Measurements from ENCODE around the gene DES. TPM values are rescaled to one million over a fixed set of nuclear protein-coding genes. Genes with fewer than 3 reads are reported as not detected.

The DES gene
- total RNA-seq, 1 experiment from 2014 or later = not detected

DNA sequence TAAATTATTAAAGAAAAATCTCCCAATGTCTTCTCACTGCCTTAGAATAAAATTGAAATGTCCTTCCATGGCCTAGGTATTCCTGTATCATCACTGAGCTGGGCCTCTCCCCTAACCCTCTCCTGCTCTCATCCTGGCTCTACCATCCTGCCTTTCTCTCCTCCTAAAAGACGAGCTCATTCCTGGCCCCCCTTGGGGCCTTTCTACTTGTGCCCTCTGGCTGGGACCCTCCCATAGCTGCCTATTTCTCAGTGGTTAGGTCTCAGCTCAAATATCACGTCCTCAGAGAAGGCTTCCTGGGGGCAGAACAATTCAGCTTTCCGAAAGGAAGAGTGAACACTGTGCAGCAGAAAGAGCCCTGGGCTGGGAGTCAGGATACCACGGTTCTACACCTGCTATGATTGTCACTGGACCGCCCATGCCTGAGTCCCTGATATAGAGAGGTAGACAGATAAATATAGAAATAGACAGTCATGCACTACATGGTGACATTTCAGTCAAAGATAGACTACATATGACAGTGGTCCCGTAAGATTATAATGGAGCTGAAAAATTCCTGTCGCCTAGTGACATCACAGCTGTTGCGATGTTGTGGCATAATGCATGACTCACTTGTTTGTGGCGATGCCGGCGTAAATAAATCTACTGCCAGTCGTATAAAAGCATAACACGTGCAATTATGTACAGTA lies 39.9 kb upstream of the DES start:
- peaks cover 49% of the 10 kb centered on the region for H3K36me3 Mint-ChIP-seq (ENCODE audit: insufficient read depth, unreplicated experiment)
- no peak overlapping the region for H3K27ac Mint-ChIP-seq (ENCODE audit: low read depth, unreplicated experiment)
- no peaks in the 10 kb centered on the region for H3K9me3 Mint-ChIP-seq (ENCODE audit: unreplicated experiment)
- no peaks in the 10 kb centered on the region for H3K27me3 Mint-ChIP-seq (ENCODE audit: insufficient read depth, unreplicated experiment)
- intact Hi-C loops (cut with micrococcal nuclease) = no loop called here
- BruUV-seq (replicated peaks) = no TSS peak
- ChIA-PET CTCF (interaction anchor here (0.5 to 2.0 kb wide), 5 partner anchors 10 to 202 kb away, joined by 3 to 6 read pairs (median 4); no protein-coding TSS in a partner anchor), POLR2A (interaction anchor here (1.0 to 2.3 kb wide), 2 partner anchors 9 to 202 kb away, joined by 3 to 8 read pairs; partner anchors contain the start of genes CNPPD1 and DNPEP)
- H3K4me3 Mint-ChIP-seq (ENCODE audit: unreplicated experiment) = no peak overlapping the region
- DNase-seq (ENCODE audit: unreplicated experiment) = no peak
- no peaks in the 10 kb centered on the region for H3K4me1 Mint-ChIP-seq (ENCODE audit: insufficient read depth, unreplicated experiment)
- TF ChIP-seq, protein P1, sequence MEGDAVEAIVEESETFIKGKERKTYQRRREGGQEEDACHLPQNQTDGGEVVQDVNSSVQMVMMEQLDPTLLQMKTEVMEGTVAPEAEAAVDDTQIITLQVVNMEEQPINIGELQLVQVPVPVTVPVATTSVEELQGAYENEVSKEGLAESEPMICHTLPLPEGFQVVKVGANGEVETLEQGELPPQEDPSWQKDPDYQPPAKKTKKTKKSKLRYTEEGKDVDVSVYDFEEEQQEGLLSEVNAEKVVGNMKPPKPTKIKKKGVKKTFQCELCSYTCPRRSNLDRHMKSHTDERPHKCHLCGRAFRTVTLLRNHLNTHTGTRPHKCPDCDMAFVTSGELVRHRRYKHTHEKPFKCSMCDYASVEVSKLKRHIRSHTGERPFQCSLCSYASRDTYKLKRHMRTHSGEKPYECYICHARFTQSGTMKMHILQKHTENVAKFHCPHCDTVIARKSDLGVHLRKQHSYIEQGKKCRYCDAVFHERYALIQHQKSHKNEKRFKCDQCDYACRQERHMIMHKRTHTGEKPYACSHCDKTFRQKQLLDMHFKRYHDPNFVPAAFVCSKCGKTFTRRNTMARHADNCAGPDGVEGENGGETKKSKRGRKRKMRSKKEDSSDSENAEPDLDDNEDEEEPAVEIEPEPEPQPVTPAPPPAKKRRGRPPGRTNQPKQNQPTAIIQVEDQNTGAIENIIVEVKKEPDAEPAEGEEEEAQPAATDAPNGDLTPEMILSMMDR (IDR thresholded peaks at IDR 0.05; ENCODE audit: unreplicated experiment) = no peak

DNA sequence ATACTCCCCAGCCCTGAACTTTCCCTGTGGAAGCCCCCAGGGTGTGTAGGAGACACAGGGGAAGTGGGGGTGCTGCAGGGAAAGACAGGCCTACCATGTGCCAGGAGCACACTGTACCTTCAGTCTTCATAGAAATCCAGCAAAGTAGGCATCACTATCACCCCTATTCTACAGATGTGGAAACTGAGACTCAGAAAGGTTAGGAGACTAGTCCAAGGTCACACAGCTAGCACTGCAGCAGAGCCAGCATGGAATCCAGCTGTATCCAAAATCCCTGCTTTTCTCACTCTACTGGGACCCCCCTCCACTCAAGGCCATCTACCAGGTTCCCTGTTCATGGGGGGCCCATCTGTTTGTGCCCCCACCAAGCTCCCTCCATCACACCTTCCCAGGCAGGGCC lies 37.3 kb upstream of the DES start:
- Mint-ChIP-seq H3K27me3 (ENCODE audit: insufficient read depth, unreplicated experiment) (no peaks in the 10 kb centered on the region), H3K9me3 (ENCODE audit: unreplicated experiment) (no peaks in the 10 kb centered on the region), H3K27ac (ENCODE audit: low read depth, unreplicated experiment) (no peak overlapping the region), H3K36me3 (ENCODE audit: insufficient read depth, unreplicated experiment) (peaks cover 54% of the 10 kb centered on the region), H3K4me3 (ENCODE audit: unreplicated experiment) (no peak overlapping the region), H3K4me1 (ENCODE audit: insufficient read depth, unreplicated experiment) (no peaks in the 10 kb centered on the region)
- TF ChIP-seq, protein P1 (IDR thresholded peaks at IDR 0.05; ENCODE audit: unreplicated experiment) = no peak
- no TSS peak for BruUV-seq (replicated peaks)
- POLR2A ChIA-PET = no interaction called here
- CTCF ChIA-PET = no interaction called here
- DNase-seq (ENCODE audit: unreplicated experiment) = no peak
- intact Hi-C loops (cut with micrococcal nuclease) = no loop called here

DNA sequence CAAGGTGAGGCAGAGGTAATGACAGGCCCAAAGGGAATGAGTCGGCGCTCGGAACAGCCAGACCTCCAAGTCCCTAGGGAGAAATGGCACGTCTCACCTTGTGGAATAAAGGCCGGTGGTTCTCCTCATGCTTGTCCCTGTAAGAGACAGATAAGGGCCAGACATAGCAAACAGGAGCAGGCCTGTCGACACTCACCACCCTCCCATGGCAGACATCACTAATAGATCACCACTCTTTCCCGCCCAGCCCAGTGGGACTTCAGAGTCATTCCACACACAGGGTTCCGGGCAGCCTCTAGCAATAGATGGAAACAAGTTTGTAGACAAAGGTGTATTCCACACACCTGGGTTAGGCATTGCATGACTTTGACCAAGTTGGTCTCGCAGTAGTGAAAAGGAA lies 36.7 kb upstream of the DES start:
- no TSS peak for BruUV-seq (replicated peaks)
- TF ChIP-seq, protein P1 (IDR thresholded peaks at IDR 0.05; ENCODE audit: unreplicated experiment) = no peak
- no peak overlapping the region for H3K4me3 Mint-ChIP-seq (ENCODE audit: unreplicated experiment)
- DNase-seq (ENCODE audit: unreplicated experiment) = no peak
- H3K36me3 Mint-ChIP-seq (ENCODE audit: insufficient read depth, unreplicated experiment) = peaks cover 59% of the 10 kb centered on the region
- POLR2A ChIA-PET = no interaction called here
- CTCF ChIA-PET = interaction anchor here (0.6 kb wide), 1 partner anchor 1595 kb away, joined by 3 read pairs; no protein-coding TSS in a partner anchor
- no peak overlapping the region for H3K27ac Mint-ChIP-seq (ENCODE audit: low read depth, unreplicated experiment)
- no peaks in the 10 kb centered on the region for H3K9me3 Mint-ChIP-seq (ENCODE audit: unreplicated experiment)
- intact Hi-C loops (cut with micrococcal nuclease) = no loop called here
- H3K4me1 Mint-ChIP-seq (ENCODE audit: insufficient read depth, unreplicated experiment) = no peaks in the 10 kb centered on the region
- H3K27me3 Mint-ChIP-seq (ENCODE audit: insufficient read depth, unreplicated experiment) = no peaks in the 10 kb centered on the region

DNA sequence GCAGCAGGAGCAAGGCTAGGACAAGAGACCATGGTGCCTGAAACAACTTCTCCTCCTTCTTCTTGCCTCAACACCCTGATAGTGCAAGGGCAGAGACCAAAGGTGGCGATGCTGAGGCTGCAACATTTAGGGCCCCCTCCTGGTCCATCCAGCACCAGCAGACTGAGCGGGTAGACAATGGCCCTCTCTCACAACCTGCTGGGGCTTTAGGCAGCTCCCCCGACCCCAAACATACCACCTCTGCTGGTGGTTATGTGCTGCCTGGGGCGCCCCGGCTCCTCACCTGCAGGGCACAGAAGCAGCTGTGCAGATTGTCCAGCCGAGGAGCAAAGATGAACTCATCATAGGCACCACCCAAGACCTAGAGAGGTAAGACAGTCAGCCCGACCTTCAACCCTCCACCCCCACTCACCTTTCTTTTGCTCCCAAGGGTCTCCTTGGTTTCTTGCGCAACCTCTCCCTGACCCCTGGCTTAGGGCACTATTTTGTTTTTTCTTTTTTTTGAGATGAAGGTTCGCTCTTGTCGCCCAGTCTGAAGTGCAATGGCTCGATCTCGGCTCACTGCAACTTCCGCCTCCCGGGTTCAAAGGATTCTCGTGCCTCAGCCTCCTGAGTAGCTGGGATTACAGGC lies 34.0 kb upstream of the DES start:
- peak overlapping the region; percentile 84 for H3K27ac Mint-ChIP-seq (ENCODE audit: low read depth, unreplicated experiment)
- H3K9me3 Mint-ChIP-seq (ENCODE audit: unreplicated experiment) = no peaks in the 10 kb centered on the region
- CTCF ChIA-PET = interaction anchor here (0.7 to 1.3 kb wide), 3 partner anchors 141 to 220 kb away, joined by 3 read pairs; no protein-coding TSS in a partner anchor
- BruUV-seq (replicated peaks) = no TSS peak
- TF ChIP-seq, protein P1 (IDR thresholded peaks at IDR 0.05; ENCODE audit: unreplicated experiment) = no peak
- POLR2A ChIA-PET = no interaction called here
- intact Hi-C loops (cut with micrococcal nuclease) = no loop called here
- no peak for DNase-seq (ENCODE audit: unreplicated experiment)
- H3K4me1 Mint-ChIP-seq (ENCODE audit: insufficient read depth, unreplicated experiment) = no peaks in the 10 kb centered on the region
- H3K27me3 Mint-ChIP-seq (ENCODE audit: insufficient read depth, unreplicated experiment) = no peaks in the 10 kb centered on the region
- H3K4me3 Mint-ChIP-seq (ENCODE audit: unreplicated experiment) = no peak overlapping the region
- H3K36me3 Mint-ChIP-seq (ENCODE audit: insufficient read depth, unreplicated experiment) = peaks cover 66% of the 10 kb centered on the region
